Sigmoid colon (tissue), 7 donors: Measurements from ENCODE around the gene ST3GAL2. TPM values are rescaled to one million over a fixed set of nuclear protein-coding genes. Genes with fewer than 3 reads are reported as not detected.

ENCODE experiments used
- DNase-seq: peaks from one replicate; pipeline ENCODE4 v3.0.0-alpha.2; 2019
- H3K27ac ChIP-seq, 4 donors: fragments of 200-600 bp; sonication (generic); one replicate each; pipeline ENCODE4 v1.5.1; 2016 to 2019; ENCODE audit warnings: mild to moderate bottlenecking in 1 of 4
- H3K27me3 ChIP-seq, 3 donors: fragments of 200-600 bp; sonication (generic); one replicate each; pipeline ENCODE4 v1.5.1; 2019; ENCODE audit warnings: mild to moderate bottlenecking in 1 of 3
- H3K36me3 ChIP-seq, 4 donors: fragments of 200-600 bp; sonication (generic); one replicate each; pipeline ENCODE4 v1.5.1; 2016 to 2019
- H3K4me1 ChIP-seq, 4 donors: fragments of 200-600 bp; sonication (generic); one replicate each; pipeline ENCODE4 v1.5.1; 2017 to 2019
- H3K4me3 ChIP-seq, 4 donors: fragments of 200-600 bp; sonication (generic); one replicate each; pipeline ENCODE4 v1.5.1; 2017 to 2019; ENCODE audit warnings: mild to moderate bottlenecking in 2 of 4, moderate library complexity in 1 of 4
- H3K9me3 ChIP-seq, 4 donors: fragments of 200-600 bp in 3 of 4; sonication (generic) in 3 of 4; one replicate each; pipeline versions ENCODE4 v1.5.1 to v1.6.1; 2013 to 2019
- CTCF ChIP-seq, 4 experiments: fragments of 450-650 bp in 3 of 4; fragments of 200-600 bp in 1 of 4; IDR thresholded peaks; one replicate each; pipeline ENCODE4 v1.5.1; 2016 to 2019; ENCODE audit warnings: antibody characterized with exemption in 4 of 4, mild to moderate bottlenecking in 3 of 4, moderate library complexity in 2 of 4
- EP300 ChIP-seq, 4 donors: sonication (generic); formaldehyde crosslinking; IDR thresholded peaks; one replicate each; pipeline ENCODE4 v1.6.1; 2017; ENCODE audit warnings: antibody characterized with exemption in 4 of 4
- POLR2A ChIP-seq, 2 donors: fragments of 450-650 bp; IDR thresholded peaks; one replicate each; pipeline ENCODE4 v1.6.1; 2016; ENCODE audit warnings: antibody characterized with exemption in 2 of 2, mild to moderate bottlenecking in 2 of 2, moderate library complexity in 2 of 2
- POLR2AphosphoS5 ChIP-seq, 4 donors: sonication (generic); formaldehyde crosslinking; IDR thresholded peaks; one replicate each; pipeline ENCODE4 v1.6.1; 2017; ENCODE audit warnings: antibody characterized with exemption in 4 of 4
- WGBS, 2 donors: extraction: QIAGEN DNeasy Blood & Tissue Kit; methylation state at CpG; one replicate each; pipeline ENCODE4 v1.1.7; 2013; 5-methylcytosine and 5-hydroxymethylcytosine counted together
- intact Hi-C: fragments of 100-400 bp; cut with DNase I; formaldehyde crosslinking; loops from one replicate; pipeline ENCODE4 v1.15.1; 2023
- polyA plus RNA-seq, 3 donors: library from polyadenylated mRNA; stranded (reverse); fragments of 200-250 nt; gene quantifications; one replicate each; pipeline ENCODE4 v1.2.3, GENCODE V29; 2013
- total RNA-seq, 4 donors: library from RNA; depleted of rRNA; stranded (reverse); fragments of >200 nt; gene quantifications; one replicate each; pipeline ENCODE4 v1.1.0, GENCODE V29; 2016
- donor health status: healthy with polysubstance abuse.
- donor health status: Bipolar disorder and iron deficiency.
- donor health status: healthy.

The ST3GAL2 gene
- total and polyA plus RNA-seq, 7 donors, result 2.3 to 21.3 (median 14.0) TPM

GRCh38 chr16:70438585-70438968 lies 323 bp downstream of the ST3GAL2 start:
- H3K4me3 ChIP-seq, result peak overlapping the region; percentile 50 to 95 (median 85)
- H3K27me3 ChIP-seq, result no peaks in the 10 kb centered on the region
- H3K27ac ChIP-seq, result peak overlapping the region; percentile 75 to 87 (median 79)
- WGBS, 2 donors, result 0 to 1% methylated on average over 39 of the region's 39 CpGs
- no peak for DNase-seq
- TF ChIP-seq POLR2A (IDR thresholded peaks at IDR 0.05) (no peak), EP300 (IDR thresholded peaks at IDR 0.05) (no peak), CTCF (IDR thresholded peaks at IDR 0.05) (no peak), POLR2AphosphoS5 (IDR thresholded peaks at IDR 0.05) (no peak)
- peaks cover 0 to 45% (median 39%) of the 10 kb centered on the region in 4 donors for H3K4me1 ChIP-seq
- intact Hi-C loops, result loop anchor here (2.0 kb wide), 1 partner anchor 58 kb away; no protein-coding TSS in a partner anchor
- no peaks in the 10 kb centered on the region for H3K36me3 ChIP-seq
- H3K9me3 ChIP-seq, result no peaks in the 10 kb centered on the region

- peak overlapping the region; percentile 75 to 87 (median 79) for H3K27ac ChIP-seq
- peaks cover 0 to 52% (median 46%) of the 10 kb centered on the region in 4 donors for H3K4me1 ChIP-seq
- H3K27me3 ChIP-seq, result no peaks in the 10 kb centered on the region
- WGBS, 2 donors, result 28 to 50% methylated on average over 22 of the region's 22 CpGs
- H3K9me3 ChIP-seq, result no peaks in the 10 kb centered on the region
- no peaks in the 10 kb centered on the region for H3K36me3 ChIP-seq
- intact Hi-C loops, result loop anchor here (2.0 kb wide), 1 partner anchor 57 kb away; no protein-coding TSS in a partner anchor
- TF ChIP-seq EP300 (IDR thresholded peaks at IDR 0.05) (no peak), CTCF (IDR thresholded peaks at IDR 0.05) (no peak), POLR2A (IDR thresholded peaks at IDR 0.05) (no peak), POLR2AphosphoS5 (IDR thresholded peaks at IDR 0.05) (no peak)
- H3K4me3 ChIP-seq, result peak overlapping the region; percentile 50 to 95 (median 85)
- DNase-seq, result no peak
Measured at GRCh38 chr16:70437582-70438557, 1.0 kb downstream of the ST3GAL2 start.

- Histone ChIP-seq H3K27me3 (no peaks in the 10 kb centered on the region), H3K4me1 (peaks cover 0 to 60% (median 54%) of the 10 kb centered on the region in 4 donors), H3K4me3 (peak overlapping the region in 3 of 4 donors; percentile 79 to 95 (median 91)), H3K9me3 (no peaks in the 10 kb centered on the region), H3K36me3 (no peaks in the 10 kb centered on the region), H3K27ac (peak overlapping the region; percentile 75 to 87 (median 79))
- WGBS, 2 donors, result 70 to 88% methylated on average over 5 of the region's 5 CpGs
- no peak for DNase-seq
- intact Hi-C loops, result no loop called here
- TF ChIP-seq POLR2AphosphoS5 (IDR thresholded peaks at IDR 0.05), result peak in 1 of 4 donors; percentile 12
- no peak for TF ChIP-seq POLR2A (IDR thresholded peaks at IDR 0.05)
Measured at GRCh38 chr16:70437017-70437581, 1.8 kb downstream of the ST3GAL2 start.

- no peak for DNase-seq
- H3K4me1 ChIP-seq, result peaks cover 0 to 79% (median 74%) of the 10 kb centered on the region in 4 donors
- H3K27me3 ChIP-seq, result no peaks in the 10 kb centered on the region
- 88 to 89% methylated on average over 6 of the region's 6 CpGs for WGBS, 2 donors
- H3K27ac ChIP-seq, result peak overlapping the region in 2 of 4 donors; percentile 34 to 73
- no peak overlapping the region for H3K4me3 ChIP-seq
- TF ChIP-seq EP300 (IDR thresholded peaks at IDR 0.05) (no peak), POLR2A (IDR thresholded peaks at IDR 0.05) (no peak), CTCF (IDR thresholded peaks at IDR 0.05) (no peak), POLR2AphosphoS5 (IDR thresholded peaks at IDR 0.05) (no peak)
- H3K9me3 ChIP-seq, result no peaks in the 10 kb centered on the region
- intact Hi-C loops, result no loop called here
- H3K36me3 ChIP-seq, result no peaks in the 10 kb centered on the region
Measured at GRCh38 chr16:70434484-70435260, 4.2 kb downstream of the ST3GAL2 start.
